ENCODE measurements around the gene CEP85L. TPM values are rescaled to one million over a fixed set of nuclear protein-coding genes. Genes with fewer than 3 reads are reported as not detected.
A peak's percentile ranks its signal among the peaks of the same experiment; 100 is the strongest.

CEP85L gene
- total and polyA plus RNA-seq, 2 of the 4 experiments (the other 2 are of a cell fraction), result 2.3 to 25.6 TPM

DNA sequence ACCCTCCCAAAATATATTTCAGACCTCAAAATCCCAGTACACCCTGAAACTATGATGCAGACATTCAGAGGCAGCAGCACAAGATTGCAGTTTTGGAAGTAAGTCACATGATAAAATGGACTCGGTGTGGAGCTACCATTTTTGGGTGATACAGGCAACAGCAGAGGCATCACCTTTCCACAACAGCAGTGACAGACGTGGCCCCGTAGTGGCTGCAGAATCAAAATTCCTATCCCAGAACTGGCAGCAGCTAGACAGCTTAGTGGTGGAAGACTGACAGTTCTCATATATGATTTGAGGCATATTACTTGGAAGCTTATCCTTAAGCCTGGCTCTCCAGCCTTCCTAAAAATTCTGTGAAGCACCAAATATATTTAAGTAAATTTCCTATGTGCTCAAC, 83.4 kb downstream of the CEP85L start:
- no peak overlapping the region for H3K4me3 ChIP-seq (ENCODE audit: insufficient read depth, low read depth, low read length)
- ChIA-PET POLR2A (ENCODE audit: unreplicated experiment) (no interaction called here), CTCF (no interaction called here)
- H4K5ac ChIP-seq (ENCODE audit: low read depth, low read length), result no peak overlapping the region
- H4K8ac ChIP-seq (ENCODE audit: low read depth in 2 of 2, low read length in 2 of 2), result no peak overlapping the region
- H2BK15ac ChIP-seq (ENCODE audit: low read depth, low read length), result no peak overlapping the region
- no CpG with 5 or more reads among the region's 3 CpGs for WGBS, 2 experiments (ENCODE audit: extremely low coverage in 2 of 2, insufficient read length in 1 of 2)
- no peak overlapping the region for H2BK5ac ChIP-seq (ENCODE audit: low read depth, low read length, poor library complexity, severe bottlenecking)
- H4K91ac ChIP-seq (ENCODE audit: insufficient read depth, low read depth, low read length), result no peak overlapping the region
- no TSS peak for BruUV-seq (replicated peaks)
- no peak overlapping the region for H2BK120ac ChIP-seq (ENCODE audit: low read depth, low read length)
- no peaks in the 10 kb centered on the region; the same call in 1 of the 2 replicates for H3K4me1 ChIP-seq (ENCODE audit: control insufficient read depth, insufficient read depth, low read length)
- H2BK20ac ChIP-seq (ENCODE audit: low read depth, low read length), result no peak overlapping the region
- no peak overlapping the region for H3K23ac ChIP-seq (ENCODE audit: low read depth, low read length)
- H3K4me2 ChIP-seq (ENCODE audit: low read depth, low read length), result no peak overlapping the region
- peaks cover 12 to 16% of the 10 kb centered on the region in 2 experiments; a peak in 3 of 4 replicates for H3K79me1 ChIP-seq (ENCODE audit: low read depth in 1 of 2, low read length in 2 of 2)
- H2AK9ac ChIP-seq (replicated peaks; ENCODE audit: low read depth, low read length, poor library complexity), result no peak overlapping the region
- no peak overlapping the region for H3K27ac ChIP-seq (ENCODE audit: insufficient read depth, low read length)
- no peak overlapping the region for H3K18ac ChIP-seq (ENCODE audit: low read depth, low read length)
- dilution Hi-C loops (cut with HindIII; ENCODE audit: low sequenced_read_pairs, unreplicated experiment) (no loop called here), in situ Hi-C loops (cut with MboI; ENCODE audit: low sequenced_read_pairs) (no loop called here), intact Hi-C loops (cut with micrococcal nuclease) (loop anchor here (5.0 kb wide), 1 partner anchor 209 kb away; no protein-coding TSS in a partner anchor)
- H3K9me3 ChIP-seq (ENCODE audit: control insufficient read depth, insufficient read depth, low read length), result no peaks in the 10 kb centered on the region
- no peak for TF ChIP-seq BHLHE40 (IDR thresholded peaks at IDR 0.05; ENCODE audit: low read depth, low read length)
- TF ChIP-seq CHD1 (IDR thresholded peaks at IDR 0.05; ENCODE audit: low read depth, low read length), result no peak
- TF ChIP-seq RCOR1 (IDR thresholded peaks at IDR 0.05; ENCODE audit: insufficient replicate concordance, low read length), result no peak
- no peak for TF ChIP-seq MXI1 (IDR thresholded peaks at IDR 0.05; ENCODE audit: borderline replicate concordance, low read depth, low read length)
- no peak for TF ChIP-seq MAZ (IDR thresholded peaks at IDR 0.05; ENCODE audit: borderline replicate concordance, low read depth, low read length)
- H2AFZ ChIP-seq (replicated peaks; ENCODE audit: low read length, poor library complexity), result no peak overlapping the region
- ATAC-seq (ENCODE audit: low read depth) (no peak), DNase-seq (no peak)
- no peaks in the 10 kb centered on the region for H3K27me3 ChIP-seq (ENCODE audit: control insufficient read depth, insufficient read depth, low read length)
- H4K20me1 ChIP-seq (ENCODE audit: insufficient read depth, low read length), result no peaks in the 10 kb centered on the region
- peaks cover 3% of the 10 kb centered on the region; the same call in 1 of the 2 replicates for H3K9me1 ChIP-seq (ENCODE audit: insufficient read depth, low read length)
- H3K36me3 ChIP-seq (ENCODE audit: control insufficient read depth, insufficient read depth, low read length), result peaks cover 4% of the 10 kb centered on the region; the same call in 1 of the 2 replicates
- H2AK5ac ChIP-seq (ENCODE audit: low read depth, low read length), result 0 out of 2 replicates have a peak overlapping the region, but pooled peaks have one; percentile 13
- H3K14ac ChIP-seq (replicated peaks; ENCODE audit: low read depth, low read length), result no peak overlapping the region
- H3K4ac ChIP-seq (ENCODE audit: low read depth, low read length), result no peak overlapping the region
- no peak overlapping the region for H3K56ac ChIP-seq (ENCODE audit: extremely low read depth, insufficient read depth, low read length)
- H3K9ac ChIP-seq (ENCODE audit: low read depth, low read length), result no peak overlapping the region
